COLO829 (cell line): ENCODE results near the gene KRT7.

ENCODE experiments used
- DNase-seq: peaks from one replicate; pipeline ENCODE4 v3.0.0; 2012; ENCODE audit warnings: low spot score

The KRT7 gene

DNA sequence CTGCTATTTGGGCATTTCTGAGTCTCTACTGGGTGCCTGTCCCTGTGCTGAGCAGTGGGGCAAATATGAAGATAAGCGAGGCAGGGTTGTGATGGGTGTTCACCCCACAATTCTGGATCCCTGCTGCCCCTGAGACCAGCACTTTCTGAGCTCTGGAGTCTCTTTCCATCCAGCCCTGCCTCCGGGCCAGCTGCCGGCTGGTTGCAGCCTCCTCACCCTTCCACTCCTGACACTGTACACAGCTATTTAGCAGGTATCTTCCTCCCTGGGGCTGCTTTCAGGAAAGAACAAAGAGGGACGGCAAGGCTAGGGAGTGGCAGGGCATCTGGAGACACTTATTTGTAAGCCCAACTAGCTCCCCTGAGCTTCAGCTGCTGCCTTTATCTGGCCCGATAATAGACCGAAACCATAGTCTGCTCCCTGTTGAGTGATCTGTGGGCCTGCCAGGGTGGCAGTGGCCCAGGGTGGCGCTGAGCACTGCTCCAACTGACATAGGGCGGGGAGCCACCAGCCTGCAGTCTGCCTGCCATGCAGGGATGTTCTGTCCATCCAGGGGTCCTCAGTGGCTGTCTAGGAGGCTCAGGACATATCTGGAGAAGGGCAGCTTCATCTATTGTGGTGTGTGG, 33.6 kb upstream of the KRT7 start:
- DNase-seq = no peak

DNA sequence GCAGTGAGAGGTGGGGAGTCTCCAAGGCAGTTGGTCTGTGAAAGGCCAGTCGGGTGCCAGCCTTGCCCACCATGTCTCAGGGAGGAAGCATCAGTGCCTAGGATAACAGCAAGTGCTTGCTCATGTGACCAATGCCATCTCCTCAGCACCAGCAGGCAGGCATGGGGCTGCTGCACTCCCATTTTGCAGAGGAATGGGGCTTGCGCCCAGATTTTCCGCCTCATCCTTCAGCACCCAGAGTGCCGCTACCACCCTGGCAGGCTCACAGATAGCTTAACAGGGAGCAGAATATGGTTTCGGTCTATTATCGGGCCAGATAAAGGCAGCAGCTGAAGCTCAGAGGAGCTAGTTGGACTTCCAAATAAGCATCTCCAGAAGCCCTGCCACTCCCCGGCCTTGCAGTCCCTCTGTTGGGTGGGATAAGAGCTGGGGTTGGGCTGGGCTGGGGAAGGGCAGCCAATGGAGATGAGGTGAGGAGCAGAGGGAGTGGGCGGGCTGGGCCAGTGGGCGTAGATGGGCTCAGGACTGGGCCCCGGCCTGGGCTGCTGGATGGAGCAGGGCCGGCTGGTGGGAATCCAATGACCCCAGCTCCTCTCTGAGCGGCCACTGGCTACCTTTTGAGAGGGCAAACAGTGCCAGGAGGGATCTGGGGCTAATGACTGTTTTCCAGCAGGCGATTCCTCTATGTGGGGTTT, 32.8 kb upstream of the KRT7 start:
- no peak for DNase-seq

DNA sequence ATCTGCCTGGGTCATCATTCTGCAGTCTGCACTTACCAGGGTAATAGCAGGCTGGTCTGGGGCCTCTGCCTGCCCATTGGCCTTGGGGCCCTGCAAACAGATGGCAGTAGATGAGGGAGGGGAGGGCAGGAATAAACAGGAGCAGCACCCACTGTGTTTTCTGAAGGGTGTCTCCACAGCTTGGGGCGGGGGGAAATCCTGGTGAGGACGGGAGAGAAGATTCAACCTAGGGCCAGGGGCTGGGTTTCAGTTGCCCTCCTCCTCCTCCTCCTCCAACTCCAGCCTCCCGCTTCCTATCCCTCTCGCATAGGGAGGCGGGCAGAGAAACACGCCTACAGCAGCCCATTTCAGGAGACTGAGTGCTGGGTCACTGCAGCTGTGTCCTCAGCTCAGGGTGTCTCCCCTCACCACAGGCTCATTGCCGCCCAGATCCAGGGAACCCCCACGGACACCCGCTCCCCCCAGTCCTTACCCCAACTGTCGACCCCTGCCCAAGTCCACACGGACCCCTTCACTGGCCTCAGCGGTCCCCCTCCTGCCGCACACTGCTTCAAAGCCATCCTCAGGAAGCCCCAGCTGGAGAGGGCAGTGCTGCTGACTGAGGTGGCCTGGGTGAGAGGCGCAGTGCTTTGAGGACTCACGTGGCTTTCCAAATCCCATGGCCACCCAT, 32.1 kb upstream of the KRT7 start:
- DNase-seq = no peak

DNA sequence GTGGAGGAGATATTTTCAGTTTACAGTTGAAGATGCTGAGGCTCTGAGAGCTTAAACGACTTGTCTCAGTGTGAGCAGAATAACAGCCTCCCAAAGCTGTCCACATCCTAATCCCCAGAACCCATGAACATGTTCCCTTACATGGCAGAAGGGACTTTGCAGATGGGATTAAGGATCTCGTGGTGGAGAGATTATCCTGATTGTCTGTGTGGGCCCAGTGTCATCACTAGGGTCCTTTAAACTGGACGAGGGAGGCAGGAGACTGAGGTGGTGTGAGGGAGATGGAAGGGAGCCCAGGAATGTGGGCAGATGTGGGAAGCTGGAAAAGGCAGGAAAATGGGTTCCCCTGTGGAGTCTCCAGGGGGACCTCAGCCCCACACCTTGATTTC, 31.6 kb upstream of the KRT7 start:
- no peak for DNase-seq

DNA sequence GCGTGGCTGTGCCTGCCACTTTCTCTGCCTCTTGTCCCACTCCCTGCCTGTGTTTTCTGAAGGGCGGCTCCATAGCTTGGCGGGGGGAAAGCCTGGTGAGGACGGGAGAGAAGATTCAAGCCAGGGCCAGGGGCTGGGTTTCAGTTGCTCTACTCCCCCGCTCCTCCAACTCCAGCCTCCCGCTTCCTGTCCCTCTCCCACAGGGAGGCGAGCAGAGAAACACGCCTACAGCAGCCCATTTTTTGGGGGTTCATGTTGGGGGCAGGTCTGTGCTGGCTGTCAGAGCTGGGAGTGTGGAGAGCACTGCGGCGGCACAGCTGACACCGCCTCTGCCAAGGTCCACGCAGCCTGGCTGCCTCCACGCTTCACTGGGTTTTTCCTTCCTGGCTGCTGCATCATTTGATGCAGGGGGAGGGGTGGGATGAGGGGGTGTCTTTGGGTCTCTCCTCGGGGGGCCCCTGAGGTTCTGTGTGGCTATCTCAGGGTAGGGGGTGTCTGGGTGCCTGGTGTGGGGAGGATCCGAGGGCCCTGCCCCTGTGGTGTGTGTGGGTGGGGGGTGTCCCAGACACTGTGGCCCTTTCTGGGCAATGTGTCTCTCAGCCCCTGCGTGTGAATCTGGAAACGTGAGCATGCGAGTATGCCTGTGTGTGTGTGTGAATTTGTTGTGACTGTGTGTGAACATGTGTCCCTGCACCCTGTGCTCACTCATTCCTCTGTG, 30.5 kb upstream of the KRT7 start:
- no peak for DNase-seq

DNA sequence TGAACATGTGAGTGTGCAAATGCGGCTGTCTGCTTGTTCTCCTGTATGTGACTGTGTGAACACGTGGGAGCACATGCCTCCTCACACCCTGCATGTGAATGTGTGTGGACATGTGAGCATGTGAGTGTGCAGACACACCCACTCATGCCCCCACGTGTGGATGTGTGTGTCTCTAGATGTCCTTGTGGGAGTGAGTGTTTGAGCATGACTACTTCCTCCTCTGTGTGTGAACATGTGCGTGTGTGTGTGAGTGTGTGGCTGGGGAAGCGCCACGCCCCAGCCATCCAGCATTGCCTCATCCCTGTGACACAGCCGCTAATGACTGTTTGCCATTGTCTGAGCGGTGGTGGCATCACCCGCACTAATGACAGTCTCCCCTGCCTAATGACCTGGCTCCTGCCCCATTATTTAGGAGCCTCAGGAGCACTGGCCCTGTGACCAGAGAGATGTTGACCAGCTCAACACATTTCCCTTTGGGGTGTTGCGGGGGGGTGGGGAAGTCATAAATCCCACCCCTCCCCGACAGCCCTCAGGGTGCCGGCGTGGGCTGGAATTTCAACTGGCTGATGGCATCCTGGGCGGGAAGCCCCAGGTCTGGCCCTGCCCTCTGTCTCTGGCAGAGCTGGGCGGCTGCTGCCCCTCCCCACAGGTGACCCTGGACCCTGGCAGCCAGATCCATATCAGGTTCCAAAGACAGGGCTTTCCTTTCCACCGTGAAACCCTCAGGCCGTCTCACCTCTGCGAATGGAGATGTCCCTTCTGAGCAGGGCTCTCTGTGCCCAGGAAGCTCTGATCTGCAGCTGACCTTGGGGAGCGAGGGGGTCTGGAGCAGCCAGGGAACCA, 29.7 kb upstream of the KRT7 start:
- peak; percentile 39 for DNase-seq

DNA sequence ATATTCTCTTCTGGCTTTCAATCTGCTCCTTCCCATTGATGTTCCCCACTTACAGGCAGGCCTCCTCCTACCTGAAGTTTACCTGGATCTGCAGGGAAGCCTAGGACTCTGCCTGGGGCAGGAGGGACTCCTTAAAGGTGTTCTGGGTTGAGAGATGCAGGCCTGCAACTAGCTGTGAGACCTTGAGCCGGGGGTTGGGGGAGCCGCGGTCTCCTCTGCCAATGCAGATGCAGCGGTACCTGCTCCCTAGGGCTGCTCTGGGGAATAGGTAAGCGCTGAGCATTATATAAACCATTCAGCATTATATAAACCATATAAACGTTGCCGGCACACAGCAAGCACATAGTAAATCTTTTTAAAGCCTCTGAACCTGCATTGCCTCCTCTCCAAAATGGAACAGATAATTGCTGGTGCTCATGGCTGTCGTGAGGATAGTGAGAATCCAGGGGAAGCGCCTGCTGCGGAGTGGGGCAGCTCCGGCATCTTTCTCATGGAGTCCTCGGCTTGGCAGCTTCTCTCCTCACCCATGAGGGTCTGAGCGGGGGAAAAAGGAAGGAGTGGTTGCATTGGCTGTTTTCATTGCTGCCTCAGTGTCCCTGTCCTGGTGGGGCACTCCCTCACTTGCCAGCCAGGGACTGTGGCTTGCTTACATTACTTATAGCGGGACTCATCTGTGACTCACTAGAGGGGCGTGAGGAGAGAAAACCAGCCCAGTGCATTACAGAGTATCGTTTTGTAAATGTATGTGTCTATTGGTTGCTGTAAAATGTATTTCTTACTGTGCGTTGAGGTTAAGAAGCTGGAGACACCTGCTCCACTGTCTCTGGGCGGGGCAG, 28.7 kb upstream of the KRT7 start:
- no peak for DNase-seq

DNA sequence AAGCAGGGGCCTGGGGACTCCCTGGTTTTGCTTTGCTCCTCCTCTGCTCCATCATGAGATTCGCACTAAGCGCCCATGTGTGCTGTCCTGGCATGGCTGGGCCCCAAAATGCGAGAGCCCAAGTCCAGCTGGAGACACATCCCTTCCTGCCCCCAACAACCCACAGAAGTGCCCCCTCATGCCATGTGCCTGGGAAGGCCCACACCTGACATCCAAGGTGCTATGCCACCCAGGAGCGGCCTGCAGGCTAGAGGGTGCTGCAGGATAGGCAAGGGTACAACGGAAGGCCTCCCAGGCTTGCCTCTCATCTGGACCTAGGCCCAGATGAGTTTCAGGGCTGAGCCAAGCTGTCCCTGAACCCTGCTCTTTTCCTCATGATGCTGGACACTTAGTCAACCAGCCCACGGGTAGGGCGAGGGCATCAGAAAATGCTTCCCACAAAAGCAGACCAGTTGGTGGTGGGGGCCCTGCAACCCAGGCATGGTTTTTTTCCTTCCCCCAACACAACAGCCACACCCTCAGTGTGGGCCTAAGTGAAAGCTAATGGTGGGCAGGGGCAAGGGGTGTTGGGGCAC, 28.0 kb upstream of the KRT7 start:
- no peak for DNase-seq

DNA sequence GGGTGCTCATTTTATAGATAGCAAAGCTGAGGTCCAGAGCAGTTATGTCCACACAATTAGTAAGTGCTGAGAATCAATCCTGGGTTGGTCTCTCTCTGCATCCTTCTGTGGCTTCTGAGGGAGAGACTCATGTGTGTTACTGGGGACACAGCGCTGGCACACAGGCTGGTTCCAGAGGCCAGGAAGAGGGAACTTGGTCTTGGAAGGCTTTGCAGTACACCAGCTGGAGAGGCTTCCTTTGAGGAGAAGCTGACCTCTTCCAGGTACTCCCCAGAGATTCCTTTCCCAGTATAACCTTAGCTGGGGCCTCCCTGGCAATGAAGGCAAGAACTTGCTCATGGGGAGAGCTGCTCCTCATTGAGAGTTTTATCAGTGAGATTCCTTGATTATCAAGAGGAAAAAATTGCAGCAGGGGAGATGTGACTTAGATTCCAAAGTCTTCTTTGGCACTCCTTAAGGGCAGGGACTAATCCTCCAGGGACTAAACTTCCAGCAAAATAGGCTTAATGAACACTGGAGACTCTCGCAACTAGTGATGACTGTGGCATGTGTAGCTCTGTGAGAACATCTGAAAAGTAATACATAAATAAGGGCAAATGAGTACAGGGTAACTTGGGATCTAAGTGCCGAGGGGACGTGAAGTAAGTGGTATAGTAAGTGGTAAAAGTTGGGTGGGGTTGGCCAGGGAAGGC, 27.3 kb upstream of the KRT7 start:
- no peak for DNase-seq

DNA sequence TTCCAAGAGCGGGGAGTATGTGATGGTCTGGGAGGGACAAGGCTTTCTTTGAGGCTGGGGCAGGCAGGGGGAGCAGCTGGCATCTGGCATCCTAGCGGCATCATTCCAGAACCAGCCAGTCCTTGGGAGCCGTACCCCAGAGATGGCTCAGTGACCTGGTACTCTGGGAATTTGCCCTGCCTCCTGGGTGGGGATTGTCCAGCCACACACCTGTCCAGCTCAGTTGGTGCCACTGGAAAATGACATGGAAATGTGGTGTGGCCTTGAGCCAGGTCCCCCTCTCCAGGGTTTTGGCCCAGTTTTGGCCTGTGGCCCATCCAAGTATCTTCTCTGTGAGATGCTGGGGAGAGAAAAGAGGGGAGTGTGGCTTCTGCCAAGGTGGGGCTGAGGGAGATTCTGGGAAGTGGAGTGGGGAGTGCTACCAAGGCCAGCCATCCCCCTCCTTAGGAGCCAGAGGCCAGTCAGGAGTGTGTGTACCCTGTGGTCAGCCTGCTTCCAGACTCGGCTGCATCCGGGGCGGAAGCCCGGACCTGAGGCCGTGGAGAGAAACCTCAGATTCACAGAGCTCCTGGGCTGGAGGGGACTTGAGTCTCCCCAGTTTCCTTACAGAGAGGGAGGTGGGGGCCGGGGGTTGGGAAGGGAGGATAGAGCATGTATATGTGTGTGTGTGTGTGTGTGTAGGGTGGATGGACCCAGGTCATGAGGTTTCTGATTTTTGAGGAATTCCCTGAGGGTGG, 26.6 kb upstream of the KRT7 start:
- DNase-seq = no peak

DNA sequence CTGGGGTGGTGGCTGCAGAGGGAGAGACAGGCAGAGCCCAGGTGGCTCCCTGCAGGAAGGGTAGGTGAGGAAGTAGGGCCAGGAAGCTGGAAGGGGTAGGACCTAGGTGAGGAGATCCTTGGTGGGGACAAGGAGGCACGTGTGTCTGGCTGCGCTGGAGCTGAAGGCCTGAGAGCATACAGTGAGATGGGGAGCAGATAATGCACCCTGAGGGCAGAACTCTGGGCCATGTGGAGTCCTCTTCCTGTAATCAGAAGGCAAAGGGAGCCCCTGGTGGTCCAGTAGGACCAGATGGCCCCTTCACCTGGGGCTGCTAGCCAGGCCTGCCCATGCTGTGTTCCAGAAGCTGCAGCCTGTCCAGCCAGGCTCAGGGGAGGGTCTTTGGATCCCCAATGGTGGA, 25.9 kb upstream of the KRT7 start:
- DNase-seq = no peak

DNA sequence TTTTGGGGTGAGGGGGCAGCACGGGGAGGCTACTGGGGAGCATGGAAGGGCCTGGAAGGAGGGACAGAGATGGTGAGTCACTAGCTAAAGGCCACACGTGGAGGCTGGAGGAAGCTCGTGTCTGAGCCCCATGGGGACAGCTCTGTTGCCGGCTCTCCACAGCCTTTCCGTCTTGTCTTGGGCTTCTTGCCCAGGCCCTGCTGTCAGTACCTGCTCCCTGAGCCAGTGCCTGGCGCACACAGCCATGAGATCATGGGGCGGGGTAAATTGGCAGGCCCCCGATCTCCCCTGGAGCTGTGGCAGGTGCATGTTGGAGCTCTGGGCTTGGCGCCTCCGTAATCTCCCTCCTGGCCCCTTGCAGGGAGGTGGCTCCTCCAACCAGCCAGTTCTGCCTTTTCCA, 25.1 kb upstream of the KRT7 start:
- no peak for DNase-seq

DNA sequence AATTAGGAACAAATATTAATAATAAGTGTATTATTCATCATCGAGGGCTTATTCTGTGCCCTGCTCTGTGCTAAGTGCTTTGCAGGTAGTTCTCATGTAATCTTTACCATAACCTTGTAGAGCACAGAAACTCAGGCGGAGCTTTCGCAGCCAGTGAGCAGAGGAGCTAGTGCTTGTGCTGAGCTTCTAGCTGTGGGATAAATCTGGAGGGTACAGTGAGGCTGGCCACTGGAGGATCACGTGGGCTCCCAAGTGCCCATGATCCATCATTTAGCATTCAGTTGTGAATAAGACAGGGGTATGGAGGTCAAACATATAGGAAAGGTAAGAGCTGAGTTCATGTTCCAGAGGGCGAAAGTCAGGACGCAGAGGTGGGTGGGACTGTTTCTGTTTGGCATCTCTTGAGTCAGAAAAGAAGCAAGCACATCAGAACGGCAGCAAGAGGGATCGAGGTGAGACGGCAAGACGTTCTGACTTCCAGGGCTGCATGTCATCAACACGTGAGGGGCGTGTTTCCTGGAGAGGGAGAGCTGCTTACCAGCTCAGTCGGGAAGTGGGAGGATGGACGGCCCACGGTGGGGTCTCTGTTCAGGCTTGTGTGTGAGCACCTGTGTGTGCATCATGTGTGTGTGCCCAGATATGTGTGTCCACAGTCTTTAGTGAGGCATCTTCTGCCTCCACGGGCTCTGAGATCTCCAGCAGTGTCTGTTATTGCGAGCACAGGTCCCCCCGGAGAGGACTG, 24.4 kb upstream of the KRT7 start:
- no peak for DNase-seq

DNA sequence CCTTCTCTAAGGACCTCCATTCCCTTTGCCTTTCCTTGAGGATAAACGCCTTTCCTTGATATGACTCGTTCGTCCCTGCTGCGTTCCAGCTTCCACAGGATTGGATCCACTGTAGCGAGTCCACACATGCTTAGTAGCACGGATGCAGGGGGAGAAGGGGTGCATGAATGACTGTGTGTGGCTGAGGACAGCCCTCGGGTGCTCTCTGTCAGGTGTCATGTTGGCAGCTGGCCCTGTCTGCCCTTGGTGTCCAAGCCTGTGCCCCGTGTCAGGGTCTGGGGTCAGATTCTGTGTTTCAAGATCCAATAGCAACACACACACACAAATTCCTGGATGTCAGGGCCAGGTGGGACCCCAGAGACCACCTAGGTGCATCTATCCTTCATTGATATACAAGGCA, 23.7 kb upstream of the KRT7 start:
- DNase-seq = no peak

DNA sequence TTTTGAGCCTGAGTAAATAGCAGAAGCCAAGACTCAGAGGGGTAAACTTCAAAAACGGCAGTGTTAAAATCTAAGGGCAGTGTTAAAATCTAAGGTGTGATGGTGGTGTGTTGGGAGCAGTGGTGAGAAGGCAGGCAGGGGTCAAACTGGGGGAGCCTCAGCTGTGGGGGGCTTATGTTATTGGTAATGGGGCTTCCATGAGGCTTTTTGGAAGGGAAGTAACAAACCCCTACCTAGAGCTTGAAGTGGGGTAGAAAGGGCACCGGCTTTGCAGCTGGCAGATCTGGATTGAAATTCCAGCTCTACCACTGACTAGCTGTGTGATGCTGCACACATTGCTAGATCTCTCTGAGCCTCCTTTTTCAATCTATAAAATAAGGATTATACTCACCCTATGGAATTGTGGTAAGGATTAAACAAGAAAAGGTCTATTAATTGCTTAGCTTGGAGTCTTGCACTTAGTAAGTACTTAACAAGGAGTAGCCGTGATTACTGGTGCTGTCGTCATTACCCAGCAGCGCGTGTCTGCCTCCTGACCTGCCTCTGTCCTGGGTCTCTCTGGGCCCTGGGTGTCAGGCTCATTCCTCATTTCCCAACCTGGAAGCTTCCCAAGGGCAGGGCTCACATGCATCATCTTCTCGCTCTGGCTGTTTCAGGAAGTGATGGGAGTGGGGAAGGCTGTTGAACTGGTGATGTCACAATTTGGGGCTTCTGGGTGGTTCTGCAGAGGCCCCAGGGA, 22.7 kb upstream of the KRT7 start:
- no peak for DNase-seq

DNA sequence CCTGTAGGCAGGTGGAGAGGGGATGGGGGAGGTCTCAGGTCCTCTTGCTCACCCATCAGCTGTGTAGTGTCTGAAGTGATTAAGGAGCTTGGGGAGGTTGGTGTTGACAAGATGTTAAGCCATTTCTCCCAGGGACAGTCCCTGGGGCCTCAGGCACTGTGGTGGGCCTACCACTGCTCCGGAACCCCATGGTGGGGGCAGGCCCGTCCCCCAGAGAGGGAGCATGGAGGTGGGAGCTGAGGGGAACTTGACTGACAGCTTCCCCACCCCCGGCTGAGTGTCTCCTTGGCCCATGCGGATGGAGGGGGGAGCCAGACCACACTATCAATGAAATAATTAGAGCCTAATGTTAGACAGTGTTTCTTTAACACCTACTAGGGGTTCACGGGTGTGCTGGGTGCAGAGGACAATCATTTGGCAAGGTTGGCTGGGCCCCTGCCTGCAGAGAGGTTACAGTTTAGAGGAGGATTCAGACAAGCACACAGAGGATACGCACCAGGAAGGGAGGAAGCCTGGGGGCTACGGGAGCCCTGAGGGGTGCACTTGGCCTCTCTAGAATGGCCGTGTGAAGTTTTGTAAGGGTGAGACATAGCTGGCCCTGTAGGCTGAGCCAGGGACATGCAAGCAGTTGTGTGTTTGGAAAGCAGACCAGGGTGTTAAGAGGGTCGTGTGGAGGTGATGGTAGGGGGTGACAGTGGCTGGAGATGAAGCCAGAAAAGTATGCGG, 22.0 kb upstream of the KRT7 start:
- no peak for DNase-seq
